ENCODE data around the gene ICOS.

DNA sequence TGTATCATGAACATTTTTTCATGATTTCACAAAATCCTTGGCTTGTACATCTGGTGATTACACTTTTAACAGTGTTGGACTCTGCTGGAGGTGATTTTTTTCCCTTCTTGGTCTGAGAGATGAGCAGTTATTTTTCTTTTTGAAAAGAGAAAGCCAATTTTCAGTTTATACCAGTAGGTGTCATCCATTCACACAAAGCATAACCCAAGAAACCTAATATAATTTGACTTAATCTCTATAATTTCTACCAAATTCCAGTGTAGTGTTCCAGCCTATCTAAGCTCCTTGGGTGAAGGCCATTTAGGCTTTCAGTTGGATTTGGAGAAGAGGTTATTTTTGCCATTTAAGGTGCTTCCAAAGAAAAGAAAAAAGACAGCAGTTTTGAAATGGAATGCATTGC is 7.7 kb upstream of the ICOS start:
- no peak for TF ChIP-seq TOX (CRISPR knock-in tag; IDR thresholded peaks at IDR 0.05; ENCODE audit: borderline replicate concordance)
- TF ChIP-seq, protein P1, sequence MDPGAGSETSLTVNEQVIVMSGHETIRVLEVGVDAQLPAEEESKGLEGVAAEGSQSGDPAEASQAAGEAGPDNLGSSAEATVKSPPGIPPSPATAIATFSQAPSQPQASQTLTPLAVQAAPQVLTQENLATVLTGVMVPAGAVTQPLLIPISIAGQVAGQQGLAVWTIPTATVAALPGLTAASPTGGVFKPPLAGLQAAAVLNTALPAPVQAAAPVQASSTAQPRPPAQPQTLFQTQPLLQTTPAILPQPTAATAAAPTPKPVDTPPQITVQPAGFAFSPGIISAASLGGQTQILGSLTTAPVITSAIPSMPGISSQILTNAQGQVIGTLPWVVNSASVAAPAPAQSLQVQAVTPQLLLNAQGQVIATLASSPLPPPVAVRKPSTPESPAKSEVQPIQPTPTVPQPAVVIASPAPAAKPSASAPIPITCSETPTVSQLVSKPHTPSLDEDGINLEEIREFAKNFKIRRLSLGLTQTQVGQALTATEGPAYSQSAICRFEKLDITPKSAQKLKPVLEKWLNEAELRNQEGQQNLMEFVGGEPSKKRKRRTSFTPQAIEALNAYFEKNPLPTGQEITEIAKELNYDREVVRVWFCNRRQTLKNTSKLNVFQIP (CRISPR knock-in tag; IDR thresholded peaks at IDR 0.05; ENCODE audit: borderline replicate concordance, low read depth), result no peak
- TF ChIP-seq ZFP30 (CRISPR knock-in tag; IDR thresholded peaks at IDR 0.05), result no peak
- no peak for TF ChIP-seq ZFP3 (CRISPR knock-in tag; IDR thresholded peaks at IDR 0.05)

Data from SK-N-SH treated with all-trans-retinoic acid at 6 μM for 48 hours (cell line).